Tibial nerve (tissue), 4 donors: Measurements from ENCODE around the gene CAMKMT. TPM values are rescaled to one million over a fixed set of nuclear protein-coding genes. Genes with fewer than 3 reads are reported as not detected.

Experiments used
- DNase-seq, 2 donors: peaks; one replicate each; pipeline ENCODE4 v3.0.0-alpha.2; 2019; ENCODE audit warnings: low spot score in 2 of 2
- H3K27ac ChIP-seq, 4 donors: fragments of 200-600 bp; sonication (generic) in 3 of 4; one replicate each; pipeline ENCODE4 v1.5.1; 2017 to 2019; ENCODE audit warnings: mild to moderate bottlenecking in 1 of 4
- H3K27me3 ChIP-seq, 2 donors: fragments of 200-600 bp; sonication (generic) in 1 of 2; one replicate each; pipeline versions ENCODE4 v1.5.1 to v1.6.0; 2017 to 2019
- H3K36me3 ChIP-seq, 3 donors: fragments of 200-600 bp; sonication (generic); one replicate each; pipeline ENCODE4 v1.5.1; 2018 to 2019
- H3K4me1 ChIP-seq, 4 donors: fragments of 200-600 bp; sonication (generic) in 3 of 4; one replicate each; pipeline ENCODE4 v1.5.1; 2017 to 2019
- H3K4me3 ChIP-seq, 4 donors: fragments of 200-600 bp; sonication (generic) in 3 of 4; one replicate each; pipeline ENCODE4 v1.5.1; 2017 to 2019; ENCODE audit warnings: mild to moderate bottlenecking in 1 of 4, moderate library complexity in 1 of 4
- H3K9me3 ChIP-seq, 4 donors: fragments of 200-600 bp; sonication (generic) in 3 of 4; one replicate each; pipeline ENCODE4 v1.5.1; 2017 to 2019
- EP300 ChIP-seq, 2 donors: sonication (generic); formaldehyde crosslinking; IDR thresholded peaks; one replicate each; pipeline ENCODE4 v1.6.1; 2017; ENCODE audit warnings: antibody characterized with exemption in 2 of 2, mild to moderate bottlenecking in 1 of 2
- POLR2A ChIP-seq, 2 donors: fragments of 450-650 bp; IDR thresholded peaks; one replicate each; pipeline ENCODE4 v1.6.1; 2017; ENCODE audit warnings: antibody characterized with exemption in 2 of 2, mild to moderate bottlenecking in 2 of 2, moderate library complexity in 2 of 2
- WGBS, 2 donors: methylation state at CpG; one replicate each; pipeline ENCODE4 v1.1.5; 2018; 5-methylcytosine and 5-hydroxymethylcytosine counted together
- total RNA-seq, 4 donors: library from RNA; depleted of rRNA; stranded (reverse); fragments of >200 nt; gene quantifications; one replicate each; pipeline ENCODE4 v1.1.0, GENCODE V29; 2016
- TF ChIP-seq, protein P1 (sequence below), 5 experiments: fragments of 200-600 bp in 3 of 5; fragments of 450-650 bp in 2 of 5; sonication (generic) in 3 of 5; IDR thresholded peaks; one replicate each; pipeline ENCODE4 v1.5.1; 2016 to 2019; ENCODE audit warnings: antibody characterized with exemption in 5 of 5, mild to moderate bottlenecking in 3 of 5, moderate library complexity in 2 of 5

The CAMKMT gene
- total RNA-seq, 4 donors from 2014 or later: 8.4 to 14.1 (median 9.7) TPM

DNA sequence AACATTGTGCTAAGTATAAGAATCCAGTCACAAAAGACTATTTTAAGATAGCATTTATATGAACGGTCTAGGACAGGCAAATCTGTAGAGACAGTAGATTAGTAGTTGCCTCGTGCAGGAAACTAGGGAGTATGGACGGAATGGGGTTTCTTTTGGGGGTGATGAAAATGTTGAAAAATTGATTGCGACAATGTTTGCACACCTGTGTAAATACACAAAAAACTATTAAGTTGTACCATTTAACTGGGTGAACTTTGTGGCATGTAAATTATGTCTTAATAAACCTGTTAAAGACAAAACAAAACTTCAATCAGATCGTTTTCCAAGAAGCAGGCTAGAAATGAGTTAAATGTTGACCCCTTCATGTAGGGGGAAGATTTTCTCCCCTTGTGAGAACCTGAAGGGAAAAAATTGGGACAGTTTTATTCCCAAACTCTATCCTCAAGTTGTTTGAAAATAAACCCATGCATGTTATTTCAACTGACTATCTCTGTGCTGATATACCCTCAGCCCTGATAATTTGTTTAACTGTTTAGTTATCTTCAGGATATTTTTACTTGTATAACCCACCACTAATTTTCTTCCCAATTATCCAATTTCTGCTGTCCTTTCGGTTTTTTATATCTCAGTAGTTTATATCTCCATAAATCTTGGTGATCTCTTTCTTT is 87.2 kb downstream of the CAMKMT start:
- no peak for TF ChIP-seq EP300 (IDR thresholded peaks at IDR 0.05)
- no peak for TF ChIP-seq POLR2A (IDR thresholded peaks at IDR 0.05)
- TF ChIP-seq, protein P1, sequence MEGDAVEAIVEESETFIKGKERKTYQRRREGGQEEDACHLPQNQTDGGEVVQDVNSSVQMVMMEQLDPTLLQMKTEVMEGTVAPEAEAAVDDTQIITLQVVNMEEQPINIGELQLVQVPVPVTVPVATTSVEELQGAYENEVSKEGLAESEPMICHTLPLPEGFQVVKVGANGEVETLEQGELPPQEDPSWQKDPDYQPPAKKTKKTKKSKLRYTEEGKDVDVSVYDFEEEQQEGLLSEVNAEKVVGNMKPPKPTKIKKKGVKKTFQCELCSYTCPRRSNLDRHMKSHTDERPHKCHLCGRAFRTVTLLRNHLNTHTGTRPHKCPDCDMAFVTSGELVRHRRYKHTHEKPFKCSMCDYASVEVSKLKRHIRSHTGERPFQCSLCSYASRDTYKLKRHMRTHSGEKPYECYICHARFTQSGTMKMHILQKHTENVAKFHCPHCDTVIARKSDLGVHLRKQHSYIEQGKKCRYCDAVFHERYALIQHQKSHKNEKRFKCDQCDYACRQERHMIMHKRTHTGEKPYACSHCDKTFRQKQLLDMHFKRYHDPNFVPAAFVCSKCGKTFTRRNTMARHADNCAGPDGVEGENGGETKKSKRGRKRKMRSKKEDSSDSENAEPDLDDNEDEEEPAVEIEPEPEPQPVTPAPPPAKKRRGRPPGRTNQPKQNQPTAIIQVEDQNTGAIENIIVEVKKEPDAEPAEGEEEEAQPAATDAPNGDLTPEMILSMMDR (IDR thresholded peaks at IDR 0.05): no peak
- H3K36me3 ChIP-seq: peaks cover 0 to 13% (median 0%) of the 10 kb centered on the region in 3 donors
- H3K27ac ChIP-seq: no peak overlapping the region
- no peaks in the 10 kb centered on the region for H3K27me3 ChIP-seq
- H3K4me3 ChIP-seq: no peak overlapping the region
- DNase-seq: no peak
- no peaks in the 10 kb centered on the region for H3K9me3 ChIP-seq
- WGBS, 2 donors: 69 to 72% methylated on average over 6 of the region's 6 CpGs
- peaks cover 0 to 5% (median 0%) of the 10 kb centered on the region in 4 donors for H3K4me1 ChIP-seq

DNA sequence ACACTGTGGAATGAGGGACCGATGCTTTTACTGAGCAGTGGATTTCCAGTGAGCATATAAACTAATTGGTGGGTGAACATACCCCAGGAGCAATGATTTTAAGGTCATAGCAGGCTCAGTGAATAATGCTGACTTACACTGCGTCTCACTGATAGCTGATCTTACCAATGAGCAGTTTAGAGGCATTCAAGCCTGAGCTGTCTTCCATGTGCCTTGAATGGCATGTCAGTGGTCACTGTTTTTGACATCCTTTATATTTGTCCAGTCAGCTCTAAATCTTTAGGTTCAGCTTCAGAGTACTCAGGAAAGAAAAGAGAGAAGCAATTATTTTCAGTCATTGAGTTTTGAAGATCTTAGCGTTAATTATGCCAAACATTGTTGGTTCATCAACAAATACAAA is 88.3 kb downstream of the CAMKMT start:
- WGBS, 2 donors: 84 to 85% methylated on average over 3 of the region's 3 CpGs
- H3K4me3 ChIP-seq: no peak overlapping the region

DNA sequence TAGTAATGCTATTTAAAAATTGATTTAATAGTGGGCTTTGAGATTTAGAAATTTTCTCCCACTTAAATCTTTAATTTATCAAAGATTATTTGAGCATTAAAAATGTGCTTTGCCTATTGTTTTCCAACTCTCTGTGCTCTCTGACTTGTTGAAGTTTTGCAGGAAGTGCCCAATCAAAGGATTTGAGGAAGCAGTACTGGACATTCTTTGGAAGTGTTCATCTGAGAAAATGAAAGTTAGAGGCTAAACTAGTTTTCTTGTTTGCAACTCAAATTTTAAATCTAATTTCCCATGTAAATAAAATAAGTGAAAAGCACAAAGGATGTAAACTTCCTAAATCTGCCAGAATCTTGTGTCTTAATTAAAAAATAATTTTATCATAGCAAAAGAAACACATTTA is 89.1 kb downstream of the CAMKMT start:
- no peaks in the 10 kb centered on the region for H3K9me3 ChIP-seq
- H3K36me3 ChIP-seq: no peaks in the 10 kb centered on the region
- DNase-seq: no peak
- no peak for TF ChIP-seq POLR2A (IDR thresholded peaks at IDR 0.05)
- TF ChIP-seq, protein P1 (IDR thresholded peaks at IDR 0.05): no peak
- TF ChIP-seq EP300 (IDR thresholded peaks at IDR 0.05): no peak
- H3K27me3 ChIP-seq: no peaks in the 10 kb centered on the region
- H3K4me3 ChIP-seq: no peak overlapping the region
- peaks cover 0 to 5% (median 0%) of the 10 kb centered on the region in 4 donors for H3K4me1 ChIP-seq
- H3K27ac ChIP-seq: no peak overlapping the region

More for the DNA sequence above, 88.3 kb downstream of the CAMKMT start:
- H3K27ac ChIP-seq: no peak overlapping the region
- peaks cover 0 to 5% (median 0%) of the 10 kb centered on the region in 4 donors for H3K4me1 ChIP-seq
- H3K27me3 ChIP-seq: no peaks in the 10 kb centered on the region
- H3K36me3 ChIP-seq: peaks cover 0 to 2% (median 0%) of the 10 kb centered on the region in 3 donors
- no peaks in the 10 kb centered on the region for H3K9me3 ChIP-seq
- TF ChIP-seq, protein P1 (IDR thresholded peaks at IDR 0.05): no peak
- TF ChIP-seq POLR2A (IDR thresholded peaks at IDR 0.05): no peak
- DNase-seq: no peak

DNA sequence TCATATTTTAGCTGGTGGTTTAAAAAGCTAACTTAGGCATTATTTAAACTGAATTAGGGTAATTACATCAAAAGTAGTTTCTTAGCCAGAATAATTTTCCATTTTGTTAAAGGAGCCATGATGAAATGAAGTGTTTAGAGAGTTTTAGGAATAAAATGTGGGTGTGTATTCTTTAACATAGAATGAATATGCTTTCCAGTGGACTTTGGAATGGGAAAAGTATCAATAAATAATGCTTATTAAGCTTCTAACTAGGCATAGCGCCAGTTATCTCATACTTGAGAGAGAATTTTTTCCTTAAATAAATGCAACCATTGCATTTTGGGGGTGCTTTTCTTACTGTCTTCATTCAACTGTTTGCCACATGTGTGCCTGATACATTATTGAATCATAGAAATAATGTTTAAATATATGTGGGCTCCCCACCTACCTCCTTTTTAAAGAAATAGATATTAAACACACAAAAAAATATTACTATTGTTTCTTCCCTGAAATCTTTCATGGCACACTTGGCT is 90.4 kb downstream of the CAMKMT start:
- TF ChIP-seq, protein P1 (IDR thresholded peaks at IDR 0.05): no peak
- TF ChIP-seq POLR2A (IDR thresholded peaks at IDR 0.05) (no peak), EP300 (IDR thresholded peaks at IDR 0.05) (no peak)
- 95 to 100% methylated on average over 1 of the region's 1 CpG for WGBS, 2 donors
- no peaks in the 10 kb centered on the region for H3K27me3 ChIP-seq

DNA sequence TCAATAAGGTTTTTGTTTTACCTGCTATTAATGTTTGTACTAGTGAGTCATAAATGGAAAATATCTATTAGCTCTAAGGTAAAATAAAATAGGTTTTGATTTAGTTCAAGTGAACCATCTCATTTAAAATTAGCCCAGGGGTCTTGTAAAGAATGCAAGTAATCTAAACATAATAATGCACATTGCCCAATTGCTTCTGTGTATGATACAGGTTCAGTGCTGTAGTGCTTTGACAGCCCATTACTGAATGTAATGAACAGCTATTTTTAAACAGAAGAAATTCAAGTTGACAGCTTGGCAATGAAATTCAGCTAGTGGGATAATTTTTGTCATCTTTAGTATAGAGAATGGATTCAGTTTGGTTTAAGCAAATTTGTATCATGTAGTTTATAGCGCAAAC is 91.5 kb downstream of the CAMKMT start:
- H3K36me3 ChIP-seq: no peaks in the 10 kb centered on the region
- peaks cover 0 to 5% (median 0%) of the 10 kb centered on the region in 4 donors for H3K4me1 ChIP-seq
- H3K27me3 ChIP-seq: no peaks in the 10 kb centered on the region
- no peak overlapping the region for H3K27ac ChIP-seq
- 95 to 97% methylated on average over 1 of the region's 1 CpG for WGBS, 2 donors
- TF ChIP-seq, protein P1 (IDR thresholded peaks at IDR 0.05): no peak
- TF ChIP-seq POLR2A (IDR thresholded peaks at IDR 0.05) (no peak), EP300 (IDR thresholded peaks at IDR 0.05) (no peak)
- no peak overlapping the region for H3K4me3 ChIP-seq
- no peaks in the 10 kb centered on the region for H3K9me3 ChIP-seq
- no peak for DNase-seq

More for the DNA sequence above, 90.4 kb downstream of the CAMKMT start:
- DNase-seq: no peak
- H3K4me1 ChIP-seq: peaks cover 0 to 5% (median 0%) of the 10 kb centered on the region in 4 donors
- H3K27ac ChIP-seq: no peak overlapping the region
- no peak overlapping the region for H3K4me3 ChIP-seq
- H3K36me3 ChIP-seq: no peaks in the 10 kb centered on the region
- H3K9me3 ChIP-seq: no peaks in the 10 kb centered on the region
